HEK293 (cell line): ENCODE results near the gene BCL7C.
A peak's percentile ranks its signal among the peaks of the same experiment; 100 is the strongest.

ENCODE experiments used
- CTCF ChIA-PET: fragments of 350-600 bp; formaldehyde crosslinking; extraction: SDS; loops from one replicate; lab custom pipeline; 2021; ENCODE audit warnings: antibody characterized with exemption; lab: Yijun Ruan, JAX
- POLR2A ChIA-PET: fragments of 300-600 bp; formaldehyde crosslinking; extraction: SDS; loops from one replicate; lab custom pipeline; 2020; ENCODE audit warnings: antibody characterized with exemption, inconsistent platforms; lab: Yijun Ruan, JAX
- H3K27ac ChIP-seq: fragments of 200-500 bp; sonication (Bioruptor generic); 2 replicates; pipeline ENCODE4 v1.5.1; 2014; ENCODE audit warnings: low read depth, low read length, control low read depth, inconsistent platforms; ENCODE audit errors: extremely low read depth
- H3K36me3 ChIP-seq, 2 experiments: fragments of 200-500 bp in 1 of 2; sonication (Bioruptor generic) in 1 of 2; 1 replicate in 1 of 2; 2 replicates in 1 of 2; pipeline ENCODE4 v1.5.1; 2014 to 2017; ENCODE audit warnings: inconsistent platforms in 2 of 2, low read length in 2 of 2; ENCODE audit not compliant: control insufficient read depth in 2 of 2, insufficient read depth in 1 of 2
- H3K4me1 ChIP-seq: fragments of 200-500 bp; sonication (Bioruptor generic); 2 replicates; pipeline ENCODE4 v1.5.1; 2014; ENCODE audit warnings: mild to moderate bottlenecking, low read length, inconsistent platforms; ENCODE audit not compliant: control insufficient read depth, insufficient read depth
- H3K4me3 ChIP-seq: 2 replicates; pipeline ENCODE4 v1.5.1; 2011; ENCODE audit warnings: low read depth, mild to moderate bottlenecking, control low read depth, low read length, moderate library complexity
- H3K9me3 ChIP-seq: fragments of 200-500 bp; sonication (Bioruptor generic); 2 replicates; pipeline ENCODE4 v1.5.1; 2014; ENCODE audit warnings: low read depth, low read length, inconsistent platforms; ENCODE audit not compliant: control insufficient read depth, insufficient read depth
- KLF7 ChIP-seq: fragments of 450-650 bp; formaldehyde crosslinking; IDR thresholded peaks from 2 replicates; pipeline ENCODE4 v1.5.1; 2016; ENCODE audit warnings: missing biosample characterization, missing genetic modification characterization, borderline replicate concordance
- KLF8 ChIP-seq: fragments of 450-650 bp; formaldehyde crosslinking; IDR thresholded peaks from 2 replicates; pipeline ENCODE4 v1.5.1; 2016; ENCODE audit warnings: missing biosample characterization, missing genetic modification characterization
- ZBTB8A ChIP-seq: fragments of 450-650 bp; formaldehyde crosslinking; IDR thresholded peaks from 2 replicates; pipeline ENCODE4 v1.5.1; 2016; ENCODE audit warnings: missing biosample characterization, missing genetic modification characterization
- ZNF138 ChIP-seq: fragments of 450-650 bp; formaldehyde crosslinking; IDR thresholded peaks from 2 replicates; pipeline ENCODE4 v1.5.1; 2016; ENCODE audit warnings: missing biosample characterization, missing genetic modification characterization, borderline replicate concordance
- ZNF174 ChIP-seq: fragments of 450-650 bp; formaldehyde crosslinking; IDR thresholded peaks from 2 replicates; pipeline ENCODE4 v1.5.0; 2017; ENCODE audit warnings: missing biosample characterization, mild to moderate bottlenecking, missing genetic modification characterization
- ZNF184 ChIP-seq: fragments of 450-650 bp; IDR thresholded peaks from 2 replicates; pipeline ENCODE4 v1.5.1; 2018; ENCODE audit warnings: missing biosample characterization, mild to moderate bottlenecking, missing genetic modification characterization
- ZNF211 ChIP-seq: fragments of 450-650 bp; formaldehyde crosslinking; IDR thresholded peaks from 2 replicates; pipeline ENCODE4 v1.5.1; 2016; ENCODE audit warnings: low read depth, missing biosample characterization, missing genetic modification characterization
- ZNF366 ChIP-seq: fragments of 450-650 bp; formaldehyde crosslinking; conservative IDR thresholded peaks from 2 replicates; pipeline ENCODE4 v1.5.1; 2016; ENCODE audit warnings: missing biosample characterization, missing genetic modification characterization
- ZNF37A ChIP-seq: fragments of 450-650 bp; IDR thresholded peaks from 2 replicates; pipeline ENCODE4 v1.5.1; 2018; ENCODE audit warnings: missing biosample characterization, missing genetic modification characterization
- ZNF433 ChIP-seq: fragments of 450-650 bp; formaldehyde crosslinking; IDR thresholded peaks from 2 replicates; pipeline ENCODE4 v1.5.1; 2016; ENCODE audit warnings: missing biosample characterization, missing genetic modification characterization, low read depth
- ZNF529 ChIP-seq: fragments of 450-650 bp; formaldehyde crosslinking; IDR thresholded peaks from 2 replicates; pipeline ENCODE4 v1.5.1; 2017; ENCODE audit warnings: missing genetic modification characterization, missing biosample characterization; ENCODE audit not compliant: insufficient replicate concordance
- ZNF600 ChIP-seq: fragments of 450-650 bp; formaldehyde crosslinking; IDR thresholded peaks from 2 replicates; pipeline ENCODE4 v1.5.1; 2016; ENCODE audit warnings: missing biosample characterization, missing genetic modification characterization
- ZNF610 ChIP-seq: fragments of 450-650 bp; formaldehyde crosslinking; IDR thresholded peaks from 2 replicates; pipeline ENCODE4 v1.5.1; 2016; ENCODE audit warnings: missing biosample characterization, missing genetic modification characterization, borderline replicate concordance
- ZNF645 ChIP-seq: fragments of 450-650 bp; formaldehyde crosslinking; IDR thresholded peaks from 2 replicates; pipeline ENCODE4; 2016; ENCODE audit warnings: missing biosample characterization, missing genetic modification characterization
- ZNF660 ChIP-seq: fragments of 450-650 bp; IDR thresholded peaks from 2 replicates; pipeline ENCODE4 v1.5.1; 2018; ENCODE audit warnings: missing biosample characterization, mild to moderate bottlenecking, missing genetic modification characterization
- ZNF768 ChIP-seq: fragments of 450-650 bp; formaldehyde crosslinking; IDR thresholded peaks from 2 replicates; pipeline ENCODE4 v1.5.1; 2018; ENCODE audit warnings: missing biosample characterization, mild to moderate bottlenecking, missing genetic modification characterization
- ZNF792 ChIP-seq: fragments of 450-650 bp; formaldehyde crosslinking; IDR thresholded peaks from 2 replicates; pipeline ENCODE4 v1.5.1; 2016; ENCODE audit warnings: missing biosample characterization, missing genetic modification characterization
- ZNF830 ChIP-seq: fragments of 450-650 bp; IDR thresholded peaks from 2 replicates; pipeline ENCODE4 v1.5.0; 2018; ENCODE audit warnings: missing biosample characterization, missing genetic modification characterization, low read depth, mild to moderate bottlenecking, moderate library complexity
- TF ChIP-seq, protein P1 (sequence below): fragments of 450-650 bp; formaldehyde crosslinking; IDR thresholded peaks from 2 replicates; pipeline ENCODE4 v1.5.1; 2016; ENCODE audit warnings: missing biosample characterization, missing genetic modification characterization
- TF ChIP-seq, protein P2 (sequence below): fragments of 450-650 bp; formaldehyde crosslinking; IDR thresholded peaks from 2 replicates; pipeline ENCODE4 v1.5.1; 2016; ENCODE audit warnings: missing biosample characterization, missing genetic modification characterization
- TF ChIP-seq, protein P3 (sequence below): fragments of 450-650 bp; formaldehyde crosslinking; IDR thresholded peaks from 2 replicates; pipeline ENCODE4 v1.5.1; 2016; ENCODE audit warnings: missing biosample characterization, missing genetic modification characterization
- TF ChIP-seq, protein P4 (sequence below): fragments of 450-650 bp; formaldehyde crosslinking; IDR thresholded peaks from 2 replicates; pipeline ENCODE4 v1.5.1; 2017; ENCODE audit warnings: missing biosample characterization, missing genetic modification characterization
- TF ChIP-seq, protein P5 (sequence below): fragments of 450-650 bp; formaldehyde crosslinking; IDR thresholded peaks from 2 replicates; pipeline ENCODE4 v1.5.1; 2016; ENCODE audit warnings: missing biosample characterization, missing genetic modification characterization
- TF ChIP-seq, protein P6 (sequence below): fragments of 450-650 bp; formaldehyde crosslinking; IDR thresholded peaks from 2 replicates; pipeline ENCODE4 v1.5.1; 2016; ENCODE audit warnings: missing biosample characterization, missing genetic modification characterization

BCL7C gene

DNA sequence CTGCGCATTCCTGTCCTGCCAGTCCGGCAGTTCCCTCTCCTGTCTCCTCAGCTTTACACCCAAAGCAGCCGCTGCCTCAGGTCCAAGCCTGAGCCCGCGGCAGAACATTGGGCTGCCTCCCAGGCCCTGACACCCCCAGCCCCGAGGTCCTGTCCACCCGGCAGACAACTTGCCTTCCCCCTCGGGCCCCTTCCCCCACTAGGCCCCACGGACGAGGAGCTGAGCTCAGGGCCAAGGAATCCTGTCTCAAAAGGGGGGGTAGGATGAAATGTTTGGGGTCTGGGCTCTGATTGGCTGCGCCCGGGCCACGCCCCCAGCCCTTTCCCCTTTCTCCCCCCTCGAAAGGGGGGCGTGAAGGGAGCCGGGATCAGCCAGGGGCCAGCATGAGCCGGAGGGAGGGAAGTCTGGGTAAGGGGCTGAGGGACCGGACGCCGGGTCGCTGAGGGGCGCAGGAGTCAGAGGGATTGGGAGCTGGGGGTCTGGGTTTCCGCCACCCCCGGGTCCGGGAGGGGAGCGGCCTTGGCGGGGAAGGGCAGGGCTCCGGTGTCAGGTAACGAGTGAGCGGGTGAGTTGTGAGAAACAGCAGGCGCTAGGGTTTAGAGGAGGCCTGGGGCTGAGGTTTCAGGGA is 2.5 kb upstream of the BCL7C start, which contains the start of gene CTF1 (continued):
- no peak for TF ChIP-seq ZNF433 (tag by site-specific recombination)
- TF ChIP-seq ZNF174 (tag by site-specific recombination), result no peak
- TF ChIP-seq ZNF645 (tag by site-specific recombination), result no peak
- no peak for TF ChIP-seq ZNF184 (tag by site-specific recombination)
- TF ChIP-seq ZNF366 (tag by site-specific recombination), result 0 out of 2 replicates have a peak, but pooled peaks have one; percentile 10
- TF ChIP-seq ZNF138 (tag by site-specific recombination), result no peak
- TF ChIP-seq KLF8 (tag by site-specific recombination), result no peak
- TF ChIP-seq ZNF529, result no peak
- peak; percentile 78 for TF ChIP-seq ZNF600
- TF ChIP-seq ZNF610 (tag by site-specific recombination), result no peak
- TF ChIP-seq, protein P1, sequence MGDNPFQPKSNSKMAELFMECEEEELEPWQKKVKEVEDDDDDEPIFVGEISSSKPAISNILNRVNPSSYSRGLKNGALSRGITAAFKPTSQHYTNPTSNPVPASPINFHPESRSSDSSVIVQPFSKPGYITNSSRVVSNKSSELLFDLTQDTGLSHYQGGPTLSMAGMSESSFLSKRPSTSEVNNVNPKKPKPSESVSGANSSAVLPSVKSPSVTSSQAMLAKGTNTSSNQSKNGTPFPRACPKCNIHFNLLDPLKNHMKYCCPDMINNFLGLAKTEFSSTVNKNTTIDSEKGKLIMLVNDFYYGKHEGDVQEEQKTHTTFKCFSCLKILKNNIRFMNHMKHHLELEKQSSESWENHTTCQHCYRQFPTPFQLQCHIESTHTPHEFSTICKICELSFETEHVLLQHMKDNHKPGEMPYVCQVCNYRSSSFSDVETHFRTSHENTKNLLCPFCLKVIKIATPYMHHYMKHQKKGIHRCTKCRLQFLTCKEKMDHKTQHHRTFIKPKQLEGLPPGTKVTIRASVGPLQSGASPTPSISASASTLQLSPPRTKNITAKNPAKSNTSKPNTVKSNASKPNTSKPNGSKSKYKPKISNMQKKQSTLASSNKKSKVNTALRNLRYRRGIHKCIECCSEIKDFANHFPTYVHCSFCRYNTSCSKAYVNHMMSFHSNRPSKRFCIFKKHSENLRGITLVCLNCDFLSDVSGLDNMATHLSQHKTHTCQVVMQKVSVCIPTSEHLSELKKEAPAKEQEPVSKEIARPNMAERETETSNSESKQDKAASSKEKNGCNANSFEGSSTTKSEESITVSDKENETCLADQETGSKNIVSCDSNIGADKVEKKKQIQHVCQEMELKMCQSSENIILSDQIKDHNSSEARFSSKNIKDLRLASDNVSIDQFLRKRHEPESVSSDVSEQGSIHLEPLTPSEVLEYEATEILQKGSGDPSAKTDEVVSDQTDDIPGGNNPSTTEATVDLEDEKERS, result no peak

DNA sequence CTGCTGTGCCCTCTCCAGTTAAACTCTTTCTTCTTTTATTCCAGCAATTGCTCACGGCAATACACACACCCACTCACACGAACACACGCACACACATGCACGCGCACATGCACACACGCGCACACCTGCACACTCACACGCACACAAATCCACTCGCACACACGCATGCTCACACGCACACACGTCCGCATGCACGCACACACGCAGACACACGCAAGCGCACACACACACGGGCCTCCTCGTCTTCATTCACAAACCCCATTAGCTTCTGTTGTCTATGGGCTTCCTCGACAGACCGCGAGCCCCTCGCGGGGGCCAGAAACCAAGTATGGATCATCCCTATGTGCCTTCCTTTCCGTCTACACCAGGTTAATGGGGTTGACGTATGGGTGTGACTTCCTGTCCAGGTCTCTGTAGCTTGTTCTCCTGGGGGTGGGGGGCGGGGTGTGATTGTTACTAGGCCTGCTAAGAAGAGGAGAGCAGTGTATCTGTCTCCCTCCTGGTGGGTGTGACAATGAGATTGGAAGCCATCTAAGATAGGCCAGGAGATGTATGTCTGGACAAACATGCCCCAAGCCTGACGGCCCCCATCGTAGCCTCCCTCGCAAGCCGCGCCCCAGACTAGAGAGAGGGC is 1.9 kb upstream of the BCL7C start:
- Histone ChIP-seq H3K27ac (no peak overlapping the region), H3K9me3 (no peaks in the 10 kb centered on the region), H3K4me3 (no peak overlapping the region), H3K4me1 (no peaks in the 10 kb centered on the region; the same call in 1 of the 2 replicates), H3K36me3 (peaks cover 10 to 13% of the 10 kb centered on the region in 2 experiments; a peak in 2 of 3 replicates)
- ChIA-PET CTCF (interaction anchor here (0.7 to 1.8 kb wide), 5 partner anchors 32 to 388 kb away, joined by 3 to 6 read pairs (median 4); no protein-coding TSS in a partner anchor), POLR2A (no interaction called here)
- no peak for TF ChIP-seq ZNF660
- no peak for TF ChIP-seq ZNF211
- no peak for TF ChIP-seq ZNF830 (tag by site-specific recombination)
- TF ChIP-seq, protein P2, sequence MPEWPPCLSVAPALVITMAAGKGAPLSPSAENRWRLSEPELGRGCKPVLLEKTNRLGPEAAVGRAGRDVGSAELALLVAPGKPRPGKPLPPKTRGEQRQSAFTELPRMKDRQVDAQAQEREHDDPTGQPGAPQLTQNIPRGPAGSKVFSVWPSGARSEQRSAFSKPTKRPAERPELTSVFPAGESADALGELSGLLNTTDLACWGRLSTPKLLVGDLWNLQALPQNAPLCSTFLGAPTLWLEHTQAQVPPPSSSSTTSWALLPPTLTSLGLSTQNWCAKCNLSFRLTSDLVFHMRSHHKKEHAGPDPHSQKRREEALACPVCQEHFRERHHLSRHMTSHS (tag by site-specific recombination), result no peak
- no peak for TF ChIP-seq ZNF768 (tag by site-specific recombination)
- no peak for TF ChIP-seq ZNF792 (tag by site-specific recombination)
- no peak for TF ChIP-seq ZBTB8A (tag by site-specific recombination)
- no peak for TF ChIP-seq KLF7 (tag by site-specific recombination)
- TF ChIP-seq, protein P3, sequence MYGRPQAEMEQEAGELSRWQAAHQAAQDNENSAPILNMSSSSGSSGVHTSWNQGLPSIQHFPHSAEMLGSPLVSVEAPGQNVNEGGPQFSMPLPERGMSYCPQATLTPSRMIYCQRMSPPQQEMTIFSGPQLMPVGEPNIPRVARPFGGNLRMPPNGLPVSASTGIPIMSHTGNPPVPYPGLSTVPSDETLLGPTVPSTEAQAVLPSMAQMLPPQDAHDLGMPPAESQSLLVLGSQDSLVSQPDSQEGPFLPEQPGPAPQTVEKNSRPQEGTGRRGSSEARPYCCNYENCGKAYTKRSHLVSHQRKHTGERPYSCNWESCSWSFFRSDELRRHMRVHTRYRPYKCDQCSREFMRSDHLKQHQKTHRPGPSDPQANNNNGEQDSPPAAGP (tag by site-specific recombination), result no peak
- TF ChIP-seq, protein P4, sequence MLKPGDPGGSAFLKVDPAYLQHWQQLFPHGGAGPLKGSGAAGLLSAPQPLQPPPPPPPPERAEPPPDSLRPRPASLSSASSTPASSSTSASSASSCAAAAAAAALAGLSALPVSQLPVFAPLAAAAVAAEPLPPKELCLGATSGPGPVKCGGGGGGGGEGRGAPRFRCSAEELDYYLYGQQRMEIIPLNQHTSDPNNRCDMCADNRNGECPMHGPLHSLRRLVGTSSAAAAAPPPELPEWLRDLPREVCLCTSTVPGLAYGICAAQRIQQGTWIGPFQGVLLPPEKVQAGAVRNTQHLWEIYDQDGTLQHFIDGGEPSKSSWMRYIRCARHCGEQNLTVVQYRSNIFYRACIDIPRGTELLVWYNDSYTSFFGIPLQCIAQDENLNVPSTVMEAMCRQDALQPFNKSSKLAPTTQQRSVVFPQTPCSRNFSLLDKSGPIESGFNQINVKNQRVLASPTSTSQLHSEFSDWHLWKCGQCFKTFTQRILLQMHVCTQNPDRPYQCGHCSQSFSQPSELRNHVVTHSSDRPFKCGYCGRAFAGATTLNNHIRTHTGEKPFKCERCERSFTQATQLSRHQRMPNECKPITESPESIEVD (tag by site-specific recombination), result no peak
- TF ChIP-seq ZNF37A (tag by site-specific recombination), result no peak
- TF ChIP-seq, protein P5, sequence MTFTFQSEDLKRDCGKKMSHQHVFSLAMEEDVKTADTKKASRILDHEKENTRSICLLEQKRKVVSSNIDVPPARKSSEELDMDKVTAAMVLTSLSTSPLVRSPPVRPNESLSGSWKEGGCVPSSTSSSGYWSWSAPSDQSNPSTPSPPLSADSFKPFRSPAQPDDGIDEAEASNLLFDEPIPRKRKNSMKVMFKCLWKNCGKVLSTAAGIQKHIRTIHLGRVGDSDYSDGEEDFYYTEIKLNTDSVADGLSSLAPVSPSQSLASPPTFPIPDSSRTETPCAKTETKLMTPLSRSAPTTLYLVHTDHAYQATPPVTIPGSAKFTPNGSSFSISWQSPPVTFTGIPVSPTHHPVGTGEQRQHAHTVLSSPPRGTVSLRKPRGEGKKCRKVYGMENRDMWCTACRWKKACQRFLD (tag by site-specific recombination), result no peak
- TF ChIP-seq, protein P6, sequence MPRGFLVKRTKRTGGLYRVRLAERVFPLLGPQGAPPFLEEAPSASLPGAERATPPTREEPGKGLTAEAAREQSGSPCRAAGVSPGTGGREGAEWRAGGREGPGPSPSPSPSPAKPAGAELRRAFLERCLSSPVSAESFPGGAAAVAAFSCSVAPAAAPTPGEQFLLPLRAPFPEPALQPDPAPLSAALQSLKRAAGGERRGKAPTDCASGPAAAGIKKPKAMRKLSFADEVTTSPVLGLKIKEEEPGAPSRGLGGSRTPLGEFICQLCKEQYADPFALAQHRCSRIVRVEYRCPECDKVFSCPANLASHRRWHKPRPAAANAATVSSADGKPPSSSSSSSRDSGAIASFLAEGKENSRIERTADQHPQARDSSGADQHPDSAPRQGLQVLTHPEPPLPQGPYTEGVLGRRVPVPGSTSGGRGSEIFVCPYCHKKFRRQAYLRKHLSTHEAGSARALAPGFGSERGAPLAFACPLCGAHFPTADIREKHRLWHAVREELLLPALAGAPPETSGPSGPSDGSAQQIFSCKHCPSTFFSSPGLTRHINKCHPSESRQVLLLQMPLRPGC, result no peak
